Small intestine (tissue), 7 donors: Measurements from ENCODE around the gene MARCO. TPM values are rescaled to one million over a fixed set of nuclear protein-coding genes. Genes with fewer than 3 reads are reported as not detected.

ENCODE experiments used
- DNase-seq, 2 donors: peaks; one replicate each; pipeline versions ENCODE4 v3.0.0 to v3.0.0-alpha.2; 2013
- FAIRE-seq: peaks from 2 replicates; lab custom pipeline; 2012; peaks lifted over from hg19 to GRCh38; lab: Jason Lieb, UNC
- H3K27ac ChIP-seq, 3 donors: one replicate each; pipeline ENCODE4 v1.5.1; 2013; ENCODE audit warnings: low read length in 2 of 3, mild to moderate bottlenecking in 2 of 3, control low read depth in 1 of 3, inconsistent platforms in 1 of 3, low read depth in 1 of 3, moderate library complexity in 1 of 3
- H3K27me3 ChIP-seq, 3 donors: one replicate each; pipeline ENCODE4 v1.6.1; 2013; ENCODE audit warnings: low read length in 3 of 3, inconsistent platforms in 1 of 3; ENCODE audit not compliant: control insufficient read depth in 3 of 3, insufficient read depth in 3 of 3
- H3K36me3 ChIP-seq, 3 donors: one replicate each; pipeline ENCODE4 v1.6.1; 2013; ENCODE audit warnings: low read length in 3 of 3, inconsistent platforms in 1 of 3, low read depth in 1 of 3, mild to moderate bottlenecking in 1 of 3, moderate library complexity in 1 of 3; ENCODE audit not compliant: control insufficient read depth in 3 of 3, insufficient read depth in 2 of 3
- H3K4me1 ChIP-seq, 3 donors: one replicate each; pipeline ENCODE4 v1.6.1; 2013; ENCODE audit warnings: low read length in 2 of 3, inconsistent platforms in 1 of 3, low read depth in 1 of 3, mild to moderate bottlenecking in 1 of 3, moderate library complexity in 1 of 3; ENCODE audit not compliant: control insufficient read depth in 3 of 3, insufficient read depth in 2 of 3
- H3K4me3 ChIP-seq, 3 donors: one replicate each; pipeline ENCODE4 v1.5.1; 2013; ENCODE audit warnings: low read length in 3 of 3, control low read depth in 1 of 3, inconsistent platforms in 1 of 3, low read depth in 1 of 3, mild to moderate bottlenecking in 1 of 3, moderate library complexity in 1 of 3
- H3K9me3 ChIP-seq, 2 donors: one replicate each; pipeline ENCODE4 v1.6.1; 2013; ENCODE audit warnings: low read depth in 1 of 2, low read length in 1 of 2; ENCODE audit not compliant: control insufficient read depth in 2 of 2, insufficient read depth in 1 of 2
- WGBS, 3 donors: extraction: QIAGEN DNeasy Blood & Tissue Kit; methylation state at CpG; one replicate each; pipeline ENCODE4 v1.1.7; 2013; 5-methylcytosine and 5-hydroxymethylcytosine counted together
- polyA plus RNA-seq, 4 donors: library from polyadenylated mRNA; stranded (reverse) in 3 of 4; unstranded in 1 of 4; fragments of 200-250 nt in 3 of 4; fragments of 120-200 nt in 1 of 4; gene quantifications; one replicate each; pipeline versions ENCODE4 v1.2.1 to v1.2.3, GENCODE V29; 2013
- donor health status: healthy with polysubstance abuse.
- donor health status: control.
- donor health status: control.
- donor health status: Bipolar disorder and iron deficiency.
- donor health status: healthy.

MARCO gene
- polyA plus RNA-seq, 4 donors = 0.03 to 13.4 (median 2.2) TPM

DNA sequence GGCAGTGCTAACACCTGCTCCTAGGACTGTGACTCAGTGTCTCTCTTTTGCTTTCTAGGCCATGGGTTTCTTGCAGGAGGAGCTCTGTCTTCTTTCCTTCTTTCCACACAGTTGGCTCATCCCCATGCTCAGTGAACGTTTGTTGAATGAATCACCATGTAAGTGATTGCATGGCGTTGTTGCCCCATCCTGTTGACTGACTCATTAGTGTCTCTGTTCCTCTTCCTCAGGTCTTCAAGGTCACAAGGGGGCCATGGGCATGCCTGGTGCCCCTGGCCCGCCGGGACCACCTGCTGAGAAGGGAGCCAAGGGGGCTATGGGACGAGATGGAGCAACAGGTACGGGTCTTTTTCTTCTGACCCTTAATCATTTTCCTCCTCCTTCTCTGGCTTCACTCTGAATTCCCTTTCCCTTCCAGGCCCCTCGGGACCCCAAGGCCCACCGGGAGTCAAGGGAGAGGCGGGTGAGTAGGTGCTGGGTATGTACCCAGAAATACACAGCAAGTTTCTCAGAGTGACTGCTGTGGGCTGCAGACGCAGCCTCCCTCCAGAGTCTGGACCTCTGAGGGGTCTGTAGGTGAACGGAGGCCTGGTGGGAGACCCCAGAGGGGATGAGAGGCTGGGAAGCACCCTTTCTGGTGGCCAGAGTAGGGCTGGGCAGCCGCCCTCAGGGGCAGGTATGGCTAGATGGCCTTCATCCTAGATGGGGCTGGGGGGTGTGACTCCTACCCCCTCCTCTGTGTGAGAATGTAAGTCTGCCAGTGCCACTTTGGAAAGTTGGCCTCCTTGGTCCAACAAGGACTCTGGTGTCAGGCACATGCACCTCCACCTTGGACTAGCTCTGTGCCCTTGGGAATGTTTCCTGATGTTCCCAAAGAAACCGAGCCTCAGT lies 32.4 kb downstream of the MARCO start:
- peaks cover 0 to 11% of the 10 kb centered on the region in 2 donors for H3K9me3 ChIP-seq
- H3K4me3 ChIP-seq = no peak overlapping the region
- no peak for DNase-seq
- H3K4me1 ChIP-seq = no peaks in the 10 kb centered on the region
- H3K27ac ChIP-seq = no peak overlapping the region
- WGBS, 3 donors = 48 to 73% (median 52%) methylated on average over 13 of the region's 13 CpGs
- H3K27me3 ChIP-seq = no peaks in the 10 kb centered on the region
- no peaks in the 10 kb centered on the region for H3K36me3 ChIP-seq
- no peak for FAIRE-seq

DNA sequence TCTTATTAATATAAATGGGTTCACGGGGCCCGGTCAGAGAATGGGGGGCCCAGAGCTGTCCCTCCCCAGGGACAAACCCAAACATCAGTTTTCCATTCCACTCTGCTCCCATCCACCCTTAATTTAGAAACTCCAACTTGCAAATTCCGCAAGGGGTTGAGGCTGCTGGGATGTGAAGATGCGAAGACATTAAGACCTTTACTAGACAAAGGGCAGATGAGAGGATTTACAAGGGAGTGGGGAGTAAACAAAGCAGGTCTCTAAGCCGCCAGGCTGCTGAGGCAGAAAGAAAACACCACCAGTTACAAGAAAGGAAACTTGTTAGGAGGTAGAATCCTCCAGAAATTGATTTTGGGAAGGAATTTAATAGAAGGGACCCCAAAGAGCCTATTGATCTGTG lies 33.1 kb downstream of the MARCO start:
- WGBS, 3 donors = 50 to 64% (median 58%) methylated on average over 5 of the region's 5 CpGs
- no peak for FAIRE-seq
- peaks cover 0 to 11% of the 10 kb centered on the region in 2 donors for H3K9me3 ChIP-seq
- DNase-seq = no peak
- H3K4me1 ChIP-seq = no peaks in the 10 kb centered on the region
- H3K27ac ChIP-seq = no peak overlapping the region
- H3K4me3 ChIP-seq = no peak overlapping the region
- H3K36me3 ChIP-seq = no peaks in the 10 kb centered on the region
- peaks cover 0 to 2% (median 0%) of the 10 kb centered on the region in 3 donors for H3K27me3 ChIP-seq

DNA sequence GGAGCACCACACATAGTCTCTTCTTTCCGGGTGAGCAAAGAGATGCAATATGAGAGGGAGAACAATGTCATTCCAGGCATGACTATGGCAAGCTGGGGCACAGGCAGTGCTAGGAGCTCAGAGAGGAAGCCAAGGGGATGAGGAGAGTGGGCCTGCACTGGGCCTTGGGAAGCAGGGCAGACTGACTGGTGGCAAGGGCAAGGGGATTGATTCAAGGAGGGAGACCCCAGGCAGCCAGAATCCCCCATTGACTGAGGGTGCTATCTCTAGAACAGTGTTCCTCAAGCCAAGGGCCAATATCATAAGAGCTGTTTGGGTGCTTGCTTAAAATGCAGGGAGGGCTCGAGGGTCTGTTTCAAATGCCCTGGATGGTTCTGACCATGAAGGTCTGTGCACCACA lies 36.1 kb downstream of the MARCO start:
- FAIRE-seq = no peak
- no peak for DNase-seq
- 78 to 83% (median 83%) methylated on average over 2 of the region's 2 CpGs for WGBS, 3 donors
- peaks cover 0 to 11% of the 10 kb centered on the region in 2 donors for H3K9me3 ChIP-seq
- H3K27ac ChIP-seq = no peak overlapping the region
- H3K4me3 ChIP-seq = no peak overlapping the region
- H3K36me3 ChIP-seq = no peaks in the 10 kb centered on the region
- no peaks in the 10 kb centered on the region for H3K4me1 ChIP-seq
- H3K27me3 ChIP-seq = peaks cover 0 to 2% (median 0%) of the 10 kb centered on the region in 3 donors

DNA sequence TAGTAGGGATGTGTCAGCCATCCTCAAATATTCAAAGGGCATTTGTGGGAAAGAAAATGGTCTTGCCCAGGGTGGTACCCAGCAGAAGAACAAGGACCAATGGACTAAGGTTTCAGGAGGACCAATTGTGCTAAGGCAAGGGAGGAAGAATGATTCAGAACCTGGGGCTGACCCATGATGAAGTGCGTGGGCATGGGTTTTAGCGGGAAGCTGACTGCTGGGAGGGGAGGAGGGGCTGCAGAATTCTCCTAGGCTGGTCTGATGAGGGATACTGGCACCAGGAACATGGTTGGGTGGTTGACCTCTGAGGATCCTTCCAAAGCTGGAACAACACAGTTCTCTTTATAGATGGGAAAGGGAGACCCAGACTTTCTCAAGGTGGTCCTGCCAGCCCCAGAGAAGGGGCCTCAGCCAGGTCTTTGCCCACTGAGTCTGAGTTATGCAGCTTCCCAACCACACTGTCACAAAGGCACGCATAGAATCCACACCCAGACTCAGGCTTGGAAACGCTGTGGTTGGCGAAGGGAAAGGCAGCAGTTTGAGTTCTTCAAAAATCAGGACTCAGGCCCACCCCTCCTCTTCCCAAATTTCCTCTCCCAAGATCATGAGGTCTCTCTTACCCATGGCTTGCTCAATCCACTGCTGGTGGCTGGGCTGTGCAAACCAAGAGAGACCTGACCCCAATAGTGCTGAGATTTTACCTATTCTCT lies 37.3 kb downstream of the MARCO start:
- H3K9me3 ChIP-seq = peaks cover 0 to 11% of the 10 kb centered on the region in 2 donors
- H3K4me1 ChIP-seq = no peaks in the 10 kb centered on the region
- no peak for DNase-seq
- H3K4me3 ChIP-seq = no peak overlapping the region
- no peaks in the 10 kb centered on the region for H3K36me3 ChIP-seq
- no peak for FAIRE-seq
- H3K27ac ChIP-seq = no peak overlapping the region
- H3K27me3 ChIP-seq = peaks cover 0 to 2% (median 0%) of the 10 kb centered on the region in 3 donors
- 66 to 80% (median 80%) methylated on average over 5 of the region's 5 CpGs for WGBS, 3 donors

DNA sequence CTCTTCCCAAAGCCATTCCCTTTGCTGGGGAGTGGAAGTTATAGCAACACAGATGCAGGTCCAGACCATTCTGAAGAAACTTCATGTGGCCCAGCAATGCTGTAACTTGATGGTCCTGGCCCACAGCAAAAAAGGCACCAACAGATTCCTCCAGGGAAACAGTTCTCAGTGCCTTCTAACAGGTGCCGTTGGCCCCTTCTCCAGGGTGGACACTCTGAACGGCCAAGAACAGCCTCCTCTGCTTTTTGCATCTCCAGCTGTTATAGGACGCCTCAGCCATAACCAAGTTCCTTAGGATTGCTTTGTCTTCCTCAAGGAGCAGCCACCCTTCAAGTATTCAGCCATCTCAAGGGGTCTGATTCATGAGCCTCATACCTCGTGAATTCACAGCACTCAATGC lies 38.0 kb downstream of the MARCO start:
- Histone ChIP-seq H3K9me3 (peaks cover 0 to 11% of the 10 kb centered on the region in 2 donors), H3K36me3 (no peaks in the 10 kb centered on the region), H3K4me1 (no peaks in the 10 kb centered on the region), H3K27ac (no peak overlapping the region), H3K27me3 (peaks cover 0 to 2% (median 0%) of the 10 kb centered on the region in 3 donors), H3K4me3 (no peak overlapping the region)
- WGBS, 3 donors = 65 to 80% (median 78%) methylated on average over 4 of the region's 4 CpGs
- FAIRE-seq (no peak), DNase-seq (no peak)

DNA sequence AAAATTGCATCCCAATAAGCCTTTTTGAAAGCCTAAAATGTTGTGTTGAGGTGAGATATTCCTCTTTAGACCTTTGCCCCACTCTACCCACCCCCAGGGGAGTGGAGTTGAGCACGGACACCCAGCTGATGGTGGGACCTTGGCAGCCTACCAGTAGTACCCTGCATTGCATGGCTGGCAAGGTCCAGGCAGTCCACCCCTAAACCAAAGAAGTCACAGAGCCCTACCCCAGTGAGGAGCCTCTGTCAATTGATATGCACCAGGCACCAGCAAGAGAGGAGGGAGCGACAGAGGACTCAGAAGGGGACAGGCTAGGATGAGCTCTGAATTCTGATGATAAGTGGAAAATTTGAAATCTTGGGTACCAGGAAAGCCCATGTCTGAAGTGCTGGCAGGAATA lies 38.6 kb downstream of the MARCO start:
- no peaks in the 10 kb centered on the region for H3K4me1 ChIP-seq
- peaks cover 0 to 11% of the 10 kb centered on the region in 2 donors for H3K9me3 ChIP-seq
- H3K27ac ChIP-seq = no peak overlapping the region
- no peak for DNase-seq
- H3K27me3 ChIP-seq = peaks cover 0 to 2% (median 0%) of the 10 kb centered on the region in 3 donors
- no peaks in the 10 kb centered on the region for H3K36me3 ChIP-seq
- WGBS, 3 donors = 51 to 62% (median 52%) methylated on average over 2 of the region's 2 CpGs
- FAIRE-seq = no peak
- H3K4me3 ChIP-seq = no peak overlapping the region

DNA sequence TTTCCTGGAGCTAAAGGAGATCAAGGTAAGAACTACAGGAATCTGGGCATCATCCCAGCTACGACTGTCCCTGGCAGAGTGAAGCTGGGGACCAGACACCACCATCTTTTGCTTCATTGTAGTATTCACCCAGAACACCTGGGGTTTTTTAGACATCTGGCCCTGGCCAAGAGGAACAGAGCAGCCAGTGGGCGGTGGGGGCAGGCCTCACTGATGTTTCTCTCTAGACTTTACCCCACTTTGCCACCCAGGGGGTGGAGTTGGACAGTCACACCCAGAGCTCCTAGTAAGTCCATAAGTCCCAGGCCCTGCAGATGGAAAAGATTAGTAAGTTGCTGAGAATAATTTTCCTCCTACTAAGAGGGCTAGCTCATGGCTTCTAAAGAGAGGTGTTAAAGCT lies 39.6 kb downstream of the MARCO start:
- H3K4me3 ChIP-seq = no peak overlapping the region
- no peaks in the 10 kb centered on the region for H3K4me1 ChIP-seq
- H3K27ac ChIP-seq = no peak overlapping the region
- H3K9me3 ChIP-seq = peaks cover 0 to 7% of the 10 kb centered on the region in 2 donors
- WGBS, 3 donors = 46 to 71% (median 50%) methylated on average over 2 of the region's 2 CpGs
- H3K27me3 ChIP-seq = peaks cover 0 to 2% (median 0%) of the 10 kb centered on the region in 3 donors
- FAIRE-seq = no peak
- H3K36me3 ChIP-seq = no peaks in the 10 kb centered on the region
- no peak for DNase-seq

DNA sequence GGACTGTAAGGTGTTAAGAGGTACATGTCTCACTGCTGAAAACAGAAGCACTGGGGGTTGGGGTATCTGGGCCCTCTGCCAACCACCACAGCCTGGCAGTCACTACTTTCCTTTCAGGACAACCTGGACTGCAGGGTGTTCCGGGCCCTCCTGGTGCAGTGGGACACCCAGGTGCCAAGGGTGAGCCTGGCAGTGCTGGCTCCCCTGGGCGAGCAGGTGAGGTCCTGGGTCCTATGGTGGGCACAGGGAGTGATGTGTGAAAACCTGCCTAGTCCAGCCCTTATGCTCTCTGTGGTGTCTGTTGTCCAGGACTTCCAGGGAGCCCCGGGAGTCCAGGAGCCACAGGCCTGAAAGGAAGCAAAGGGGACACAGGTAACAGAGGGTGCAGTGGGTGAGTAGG lies 40.0 kb downstream of the MARCO start:
- no peaks in the 10 kb centered on the region for H3K36me3 ChIP-seq
- no peak overlapping the region for H3K4me3 ChIP-seq
- H3K27ac ChIP-seq = no peak overlapping the region
- H3K9me3 ChIP-seq = peaks cover 0 to 3% of the 10 kb centered on the region in 2 donors
- FAIRE-seq (no peak), DNase-seq (no peak)
- no peaks in the 10 kb centered on the region for H3K4me1 ChIP-seq
- peaks cover 0 to 2% (median 0%) of the 10 kb centered on the region in 3 donors for H3K27me3 ChIP-seq
- 54 to 65% (median 58%) methylated on average over 3 of the region's 3 CpGs for WGBS, 3 donors
